CD4-positive, alpha-beta T cell treated with Interleukin-12 subunit alpha and Interleukin-12 subunit beta, for 1 hour (primary cell): ENCODE results near the gene TMEM125.

ENCODE experiments used
- DNase-seq: peaks from one replicate; pipeline ENCODE4 v3.0.0-alpha.2; 2020

TMEM125 gene

DNA sequence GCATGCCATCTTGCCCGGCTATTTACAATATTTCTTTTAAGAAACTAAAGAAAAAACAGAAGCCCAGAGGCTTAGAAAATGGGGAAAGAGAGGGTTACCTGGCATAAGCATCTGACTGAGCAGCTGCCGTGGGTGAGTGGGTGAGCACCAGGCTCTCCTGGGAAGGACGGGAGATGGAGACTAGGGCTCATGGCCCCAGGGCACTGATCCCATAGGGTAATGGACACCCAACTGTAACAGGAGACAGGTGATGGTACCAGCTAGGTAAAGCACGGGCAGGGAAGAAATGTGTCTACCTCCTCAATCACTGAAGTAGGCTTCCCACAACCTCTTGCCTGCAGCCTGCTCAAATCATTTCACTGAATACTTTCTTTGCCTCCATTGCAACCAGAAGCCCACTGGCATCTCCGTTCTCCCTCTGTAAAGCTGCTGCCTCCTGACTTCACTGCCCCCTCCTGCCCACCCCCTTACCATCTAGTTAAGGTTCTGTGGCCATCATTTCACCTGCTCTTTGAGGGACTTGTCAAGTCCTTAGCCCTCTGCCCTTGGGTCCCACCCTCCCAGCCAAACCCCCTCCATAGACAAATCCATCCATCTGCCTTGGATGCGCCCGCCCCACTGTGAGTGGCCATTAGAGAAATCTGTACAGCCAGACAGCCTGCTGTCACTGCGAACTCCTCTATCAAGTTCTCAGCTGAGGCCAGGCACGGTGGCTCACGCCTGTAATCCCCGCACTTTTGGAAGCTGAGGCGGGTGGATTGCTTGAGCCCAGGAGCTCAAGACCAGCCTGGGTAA lies 6.2 kb downstream of the TMEM125 start:
- no peak for DNase-seq

- no peak for DNase-seq
Observed at GRCh38 chr1:43276673-43277072, 6.9 kb downstream of the TMEM125 start.

GRCh38 chr1:43277116-43277876 lies 7.5 kb downstream of the TMEM125 start:
- DNase-seq: no peak

- DNase-seq: no peak
Observed at GRCh38 chr1:43279161-43279560, 9.4 kb downstream of the TMEM125 start.

DNA sequence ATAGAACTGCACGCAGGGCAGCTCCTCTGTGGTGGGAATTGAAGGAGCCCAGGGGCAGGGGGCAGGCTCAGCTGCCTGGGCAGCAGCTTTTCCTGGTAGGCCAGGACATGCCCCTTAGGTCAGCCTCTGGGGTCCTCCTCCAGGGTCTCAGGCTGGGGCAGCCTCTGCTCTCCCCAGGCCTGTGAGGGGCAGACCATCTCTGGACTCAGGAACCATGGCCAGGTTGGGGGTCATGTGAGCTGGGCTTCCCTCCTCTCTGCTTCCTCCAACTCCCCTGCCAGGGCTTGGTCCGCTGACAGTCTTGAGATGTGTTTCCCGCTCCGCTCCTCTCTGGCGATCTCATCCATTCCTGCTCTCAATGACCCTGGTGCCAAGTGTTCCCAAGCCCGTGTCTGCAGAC lies 9.9 kb downstream of the TMEM125 start:
- no peak for DNase-seq

GRCh38 chr1:43280692-43281091 lies 10.9 kb downstream of the TMEM125 start:
- DNase-seq: no peak

DNA sequence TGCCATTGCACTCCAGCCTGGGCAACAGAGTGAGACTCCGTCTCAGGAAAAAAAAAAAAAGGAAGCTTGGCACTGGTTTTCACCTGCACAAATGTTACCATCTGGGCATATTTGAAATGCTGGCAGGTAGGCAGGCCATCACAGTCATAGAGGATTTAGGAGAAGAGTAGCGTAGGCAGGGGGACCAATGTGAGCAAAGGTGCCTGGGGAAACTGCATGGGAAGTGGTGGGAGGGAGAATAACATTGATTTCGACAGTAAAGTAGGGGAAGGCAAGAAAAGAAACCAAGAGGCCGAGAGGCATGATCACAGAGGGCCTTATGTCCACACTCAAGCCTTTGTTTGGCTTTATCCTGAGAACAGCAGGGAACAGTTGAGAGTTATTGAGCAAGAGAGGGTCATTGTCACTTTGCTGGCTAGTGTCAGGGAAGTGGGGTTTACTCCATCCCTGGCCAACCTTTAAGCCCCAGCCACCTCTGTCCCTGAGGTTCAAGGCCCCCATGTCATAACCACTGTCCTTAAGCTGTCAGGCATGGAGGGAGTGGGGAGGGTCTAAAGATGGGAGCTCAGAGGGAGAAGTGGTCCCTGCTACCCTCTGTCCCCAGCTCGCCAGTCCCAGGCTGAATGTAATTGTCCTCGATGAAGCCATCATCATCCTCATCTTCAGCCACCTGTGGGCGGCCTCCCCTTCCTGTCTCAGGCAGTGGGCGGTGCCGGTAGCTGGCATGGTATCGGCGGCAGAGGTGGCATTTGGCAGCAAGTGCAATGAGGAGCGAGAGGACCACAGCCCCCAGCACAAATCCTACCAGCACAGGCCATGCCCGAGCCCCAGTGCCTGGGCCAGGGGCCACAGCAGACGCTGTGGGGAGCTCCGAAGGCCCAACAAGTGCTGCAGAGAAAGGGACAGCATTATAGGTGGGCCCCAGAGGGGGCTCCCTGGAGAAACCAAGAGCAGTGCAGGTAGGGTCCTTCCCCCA lies 12.7 kb downstream of the TMEM125 start:
- DNase-seq: no peak

- no peak for DNase-seq
Observed at GRCh38 chr1:43284065-43284464, 14.3 kb downstream of the TMEM125 start.

GRCh38 chr1:43284546-43285110 lies 14.8 kb downstream of the TMEM125 start:
- no peak for DNase-seq

- DNase-seq: no peak
Observed at GRCh38 chr1:43285269-43285990, 15.6 kb downstream of the TMEM125 start, which contains the start of gene C1orf210. Gene C1orf210, minus strand, starts transcription at chr1:43285581. Its CDS starts 2,311 bp downstream, at chr1:43283270.

- DNase-seq: no peak
Observed at GRCh38 chr1:43286115-43286514, 16.3 kb downstream of the TMEM125 start.

GRCh38 chr1:43286533-43286932 lies 16.8 kb downstream of the TMEM125 start:
- no peak for DNase-seq

- no peak for DNase-seq
Observed at GRCh38 chr1:43288058-43288784, 18.4 kb downstream of the TMEM125 start.

DNA sequence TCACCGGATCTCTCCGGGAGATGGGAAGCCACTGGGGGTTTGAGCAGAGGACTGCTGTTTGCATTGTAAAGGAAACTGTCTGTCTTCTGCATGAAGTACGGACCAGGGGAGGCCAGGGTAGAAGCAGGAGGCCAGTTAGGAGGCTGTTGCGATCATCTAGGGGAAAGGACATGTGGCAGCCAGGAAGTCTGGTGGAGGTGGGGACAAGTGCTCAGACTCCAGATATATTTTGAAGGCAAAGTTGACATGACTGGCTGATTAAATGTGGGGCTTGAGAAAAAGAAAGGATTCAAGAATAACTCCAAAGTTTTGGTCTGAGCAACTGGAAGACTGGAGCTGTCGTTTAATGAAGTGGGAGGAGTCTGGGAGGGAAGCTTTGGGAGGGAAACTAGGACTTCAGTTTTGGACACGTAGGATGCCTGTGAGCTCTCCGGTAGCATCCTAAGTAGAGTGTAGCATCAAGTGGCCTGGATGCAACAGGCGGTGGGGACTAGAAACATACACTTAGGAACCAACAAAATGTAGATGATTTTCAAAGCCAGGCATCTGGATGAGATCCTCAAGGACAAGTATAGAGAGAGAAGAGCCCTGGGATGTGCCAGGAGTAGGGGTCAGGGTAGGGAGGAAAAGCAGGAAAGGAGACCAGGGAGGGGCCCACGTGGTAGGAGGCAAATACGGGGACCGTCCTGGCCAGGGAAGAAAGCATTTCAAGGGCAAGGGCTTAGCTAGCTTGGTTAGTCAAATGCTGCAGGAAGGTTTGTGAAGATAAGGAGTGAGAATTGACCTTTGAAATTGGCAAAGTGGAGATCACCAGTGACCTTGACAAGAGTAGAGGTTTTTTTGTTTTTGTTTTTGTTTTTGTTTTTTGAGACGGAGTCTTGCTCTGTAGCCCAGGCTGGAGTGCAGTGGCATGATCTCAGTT lies 19.3 kb downstream of the TMEM125 start:
- DNase-seq: no peak

- no peak for DNase-seq
Observed at GRCh38 chr1:43292216-43292615, 22.4 kb downstream of the TMEM125 start.

DNA sequence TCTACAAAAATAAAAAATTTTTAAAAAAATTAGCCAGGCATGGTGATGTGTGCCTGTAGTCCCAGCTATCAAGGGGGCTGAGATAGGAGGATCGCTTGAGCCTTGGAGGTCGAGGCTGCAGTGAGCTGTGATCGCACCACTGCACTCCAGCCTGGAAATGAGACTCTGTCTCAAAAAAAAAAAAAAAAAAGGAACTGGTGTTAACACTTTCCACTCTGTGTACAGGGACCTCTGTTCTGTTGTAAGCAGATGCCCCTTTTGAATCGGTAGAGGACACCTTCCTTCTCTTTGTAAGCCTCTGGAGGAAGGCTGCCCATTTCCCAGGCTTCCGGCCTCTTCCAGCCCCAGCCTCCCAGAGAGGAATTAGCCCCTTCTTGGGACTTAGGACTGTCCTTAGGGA lies 22.9 kb downstream of the TMEM125 start:
- DNase-seq: no peak

GRCh38 chr1:43293176-43293575 lies 23.4 kb downstream of the TMEM125 start:
- no peak for DNase-seq

- DNase-seq: no peak
Observed at GRCh38 chr1:43293896-43294760, 24.3 kb downstream of the TMEM125 start.

DNA sequence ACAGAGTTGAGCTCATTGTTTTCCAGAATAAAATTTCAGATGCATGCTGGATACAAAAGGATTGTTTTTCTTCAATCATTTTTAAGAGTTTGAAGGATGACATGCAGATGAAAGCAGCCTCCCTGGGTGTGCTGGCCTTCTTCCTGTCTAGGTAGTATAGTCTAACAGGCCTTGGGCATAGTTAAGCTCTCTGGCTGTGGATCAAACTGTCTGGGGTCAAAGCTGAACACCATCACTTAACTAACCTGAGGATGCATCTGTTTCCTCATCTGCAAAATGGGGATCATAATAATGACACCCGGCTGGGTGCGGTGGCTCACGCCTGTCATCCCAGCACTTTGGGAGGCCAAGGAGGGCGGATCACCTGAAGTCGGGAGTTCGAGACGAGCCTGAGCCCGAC lies 25.0 kb downstream of the TMEM125 start:
- DNase-seq: no peak
